Fibroblast of lung (primary cell): Measurements from ENCODE around the gene BCAR3. TPM values are rescaled to one million over a fixed set of nuclear protein-coding genes. Genes with fewer than 3 reads are reported as not detected.

ENCODE experiments used
- DNase-seq, 2 donors: peaks; one replicate each; pipeline versions ENCODE4 v3.0.0 to v3.0.0-alpha.2; 2010; ENCODE audit warnings: low read depth in 2 of 2
- H2AFZ ChIP-seq: 2 replicates; pipeline ENCODE4 v1.5.1; 2012; ENCODE audit warnings: low read length, control low read depth, inconsistent platforms
- H3K27ac ChIP-seq: 2 replicates; pipeline ENCODE4 v1.5.1; 2011; ENCODE audit warnings: low read length, control low read depth; ENCODE audit not compliant: insufficient read depth
- H3K27me3 ChIP-seq: 2 replicates; pipeline ENCODE4 v1.5.1; 2011; ENCODE audit warnings: mild to moderate bottlenecking, low read length; ENCODE audit not compliant: control insufficient read depth, insufficient read depth
- H3K36me3 ChIP-seq: 2 replicates; pipeline ENCODE4 v1.5.1; 2011; ENCODE audit warnings: low read length; ENCODE audit not compliant: control insufficient read depth, insufficient read depth
- H3K4me1 ChIP-seq: 2 replicates; pipeline ENCODE4 v1.5.1; 2011; ENCODE audit warnings: low read length; ENCODE audit not compliant: control insufficient read depth, insufficient read depth; ENCODE audit errors: extremely low read depth
- H3K4me2 ChIP-seq: 2 replicates; pipeline ENCODE4 v1.5.1; 2011; ENCODE audit warnings: low read length, control low read depth; ENCODE audit not compliant: insufficient read depth; ENCODE audit errors: extremely low read depth
- H3K4me3 ChIP-seq, 4 experiments: fragments of 200-600 bp in 1 of 4; sonication (generic) in 1 of 4; replicated peaks in 1 of 4; 2 replicates each; pipeline ENCODE4 v1.5.1; 2011 to 2016; ENCODE audit warnings: low read length in 4 of 4, low read depth in 3 of 4, mild to moderate bottlenecking in 3 of 4, control low read depth in 2 of 4, inconsistent platforms in 1 of 4, mixed read lengths in 1 of 4; ENCODE audit not compliant: insufficient read depth in 1 of 4; ENCODE audit errors: control extremely low read depth in 1 of 4
- H3K79me2 ChIP-seq: 2 replicates; pipeline ENCODE4 v1.5.1; 2012; ENCODE audit warnings: mild to moderate bottlenecking, low read length, inconsistent platforms; ENCODE audit not compliant: control insufficient read depth, insufficient read depth
- H3K9ac ChIP-seq: 2 replicates; pipeline ENCODE4 v1.5.1; 2011; ENCODE audit warnings: mild to moderate bottlenecking, low read length, control low read depth; ENCODE audit not compliant: insufficient read depth
- H3K9me3 ChIP-seq: 2 replicates; pipeline ENCODE4 v1.5.1; 2012; ENCODE audit warnings: low read depth, low read length; ENCODE audit not compliant: control insufficient read depth, insufficient read depth
- H4K20me1 ChIP-seq: 2 replicates; pipeline ENCODE4 v1.5.1; 2011; ENCODE audit warnings: low read length; ENCODE audit not compliant: control insufficient read depth, insufficient read depth; ENCODE audit errors: extremely low read depth
- EZH2 ChIP-seq: IDR thresholded peaks from 2 replicates; pipeline ENCODE4 v1.5.1; 2012; ENCODE audit warnings: low read length, control low read depth, mild to moderate bottlenecking; ENCODE audit errors: missing control alignments
- polyA plus RNA-seq, 2 donors: library from polyadenylated mRNA; depleted of rRNA in 1 of 2; stranded (reverse) in 1 of 2; unstranded in 1 of 2; fragments of >200 nt; gene quantifications; 2 replicates each; pipeline ENCODE4 v1.2.1, GENCODE V29; 2011 to 2012; ENCODE audit warnings: missing spikeins in 1 of 2
- total RNA-seq: library from RNA; depleted of rRNA; stranded (reverse); fragments of >200 nt; gene quantifications from 2 replicates; pipeline ENCODE4 v1.2.1, GENCODE V29; 2014
- TF ChIP-seq, protein P1 (sequence below), 2 donors: IDR thresholded peaks in 1 of 2; conservative IDR thresholded peaks in 1 of 2; 1 replicate in 1 of 2; 2 replicates in 1 of 2; pipeline ENCODE4 v1.5.1; 2011 to 2012; ENCODE audit warnings: low read length in 2 of 2, control low read depth in 1 of 2, inconsistent platforms in 1 of 2, low read depth in 1 of 2, mild to moderate bottlenecking in 1 of 2

BCAR3 gene
- total and polyA plus RNA-seq, 2 donors (not counting 1 experiment from before 2014, with no cell fraction given): 12.6 to 35.2 TPM

DNA sequence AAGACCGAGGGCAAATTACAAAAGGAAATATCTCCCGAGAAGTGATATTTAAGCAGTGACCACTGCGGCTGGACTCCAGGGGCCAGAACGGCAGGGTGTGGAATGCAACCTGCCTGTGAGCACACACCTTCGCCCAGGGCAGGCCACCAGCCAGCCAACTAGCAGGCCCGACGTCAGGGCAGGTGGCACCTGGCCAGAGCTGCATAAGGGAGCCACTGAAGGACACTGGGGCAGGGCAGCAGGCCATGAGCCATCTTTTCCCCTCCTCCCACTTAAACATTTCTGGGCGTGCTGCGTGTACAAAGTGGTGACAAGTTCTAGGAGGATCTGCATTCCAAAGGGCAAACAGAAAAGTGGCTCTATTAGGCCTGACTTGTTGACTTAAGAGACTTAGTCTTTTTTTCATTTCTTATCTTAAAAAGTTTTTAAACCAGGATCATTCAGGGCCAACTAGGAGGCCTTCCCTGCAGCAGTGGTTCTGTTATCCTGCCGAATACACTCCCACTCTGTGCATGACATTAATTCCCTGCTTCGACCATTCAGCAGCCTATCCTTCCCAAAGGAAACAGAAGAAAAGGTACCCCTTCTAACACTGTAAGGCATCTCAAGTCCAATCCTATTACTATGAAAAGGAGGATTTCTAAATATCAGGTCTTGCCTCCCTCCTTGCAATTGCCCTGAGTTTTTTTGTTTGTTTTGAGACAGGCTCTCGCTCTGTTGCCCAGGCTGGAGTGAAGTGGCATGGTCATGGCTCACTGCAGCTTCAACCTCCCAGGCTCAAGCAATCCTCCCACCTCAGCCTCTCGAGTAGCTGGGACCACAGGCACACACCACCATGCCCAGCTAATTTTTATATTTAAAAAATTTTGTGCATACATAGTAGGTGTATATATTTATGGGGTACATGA, 96.3 kb downstream of the BCAR3 start:
- Histone ChIP-seq H3K9ac (no peak overlapping the region), H3K9me3 (no peaks in the 10 kb centered on the region), H3K27ac (no peak overlapping the region), H3K36me3 (peaks cover 25% of the 10 kb centered on the region), H4K20me1 (no peaks in the 10 kb centered on the region), H3K4me2 (no peak overlapping the region), H3K4me3 (no peak overlapping the region), H2AFZ (no peak overlapping the region), H3K4me1 (peaks cover 8% of the 10 kb centered on the region), H3K79me2 (peaks cover 9% of the 10 kb centered on the region), H3K27me3 (no peaks in the 10 kb centered on the region)
- peak in 1 of 2 donors; percentile 50 for DNase-seq
- TF ChIP-seq, protein P1, sequence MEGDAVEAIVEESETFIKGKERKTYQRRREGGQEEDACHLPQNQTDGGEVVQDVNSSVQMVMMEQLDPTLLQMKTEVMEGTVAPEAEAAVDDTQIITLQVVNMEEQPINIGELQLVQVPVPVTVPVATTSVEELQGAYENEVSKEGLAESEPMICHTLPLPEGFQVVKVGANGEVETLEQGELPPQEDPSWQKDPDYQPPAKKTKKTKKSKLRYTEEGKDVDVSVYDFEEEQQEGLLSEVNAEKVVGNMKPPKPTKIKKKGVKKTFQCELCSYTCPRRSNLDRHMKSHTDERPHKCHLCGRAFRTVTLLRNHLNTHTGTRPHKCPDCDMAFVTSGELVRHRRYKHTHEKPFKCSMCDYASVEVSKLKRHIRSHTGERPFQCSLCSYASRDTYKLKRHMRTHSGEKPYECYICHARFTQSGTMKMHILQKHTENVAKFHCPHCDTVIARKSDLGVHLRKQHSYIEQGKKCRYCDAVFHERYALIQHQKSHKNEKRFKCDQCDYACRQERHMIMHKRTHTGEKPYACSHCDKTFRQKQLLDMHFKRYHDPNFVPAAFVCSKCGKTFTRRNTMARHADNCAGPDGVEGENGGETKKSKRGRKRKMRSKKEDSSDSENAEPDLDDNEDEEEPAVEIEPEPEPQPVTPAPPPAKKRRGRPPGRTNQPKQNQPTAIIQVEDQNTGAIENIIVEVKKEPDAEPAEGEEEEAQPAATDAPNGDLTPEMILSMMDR (conservative IDR thresholded peaks at IDR 0.05 in 1 of 2, IDR thresholded peaks at IDR 0.05 in 1 of 2; ENCODE audit: low read depth in 1 of 2, low read length in 2 of 2): no peak
- no peak for TF ChIP-seq EZH2

DNA sequence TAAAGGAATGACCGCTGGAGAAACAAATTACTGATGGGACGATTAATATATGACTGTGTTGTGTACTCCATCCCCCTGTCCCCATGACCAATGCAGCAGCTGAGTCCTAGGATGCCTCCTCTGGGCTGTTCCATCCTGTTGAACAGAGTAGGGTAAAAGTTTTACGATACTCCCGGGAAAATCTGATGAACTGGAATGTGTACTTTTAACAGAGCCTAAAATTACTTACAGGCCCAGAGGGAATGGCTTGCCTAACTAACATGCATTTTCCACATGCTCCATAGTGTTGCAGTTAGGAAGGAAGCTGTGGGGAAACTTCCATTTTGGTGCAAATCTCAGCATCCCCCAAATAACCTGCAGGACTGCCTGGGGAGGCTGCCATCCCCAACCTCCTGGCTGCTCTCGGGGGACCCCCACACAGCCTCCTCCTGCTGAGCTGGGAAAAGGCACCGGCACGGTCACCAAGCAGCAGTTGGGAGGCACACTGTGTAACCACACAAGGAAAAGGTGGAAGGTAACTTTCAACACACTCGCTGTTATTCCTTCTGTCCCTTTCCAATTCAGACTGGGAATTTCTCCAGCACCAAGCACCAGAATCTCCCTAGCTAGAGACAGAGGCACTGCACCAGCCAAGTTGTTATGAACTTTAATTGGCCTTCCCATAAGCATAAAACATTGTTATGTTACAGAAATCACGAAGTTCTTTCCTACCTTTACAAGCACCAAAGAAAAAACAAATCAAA, 97.2 kb downstream of the BCAR3 start:
- Histone ChIP-seq H4K20me1 (no peaks in the 10 kb centered on the region), H2AFZ (no peak overlapping the region), H3K36me3 (peaks cover 24% of the 10 kb centered on the region), H3K79me2 (peaks cover 9% of the 10 kb centered on the region), H3K27ac (no peak overlapping the region), H3K9me3 (no peaks in the 10 kb centered on the region), H3K27me3 (no peaks in the 10 kb centered on the region), H3K9ac (no peak overlapping the region), H3K4me2 (no peak overlapping the region), H3K4me3 (no peak overlapping the region), H3K4me1 (peaks cover 12% of the 10 kb centered on the region)
- DNase-seq: no peak
- TF ChIP-seq EZH2: no peak
- TF ChIP-seq, protein P1 (conservative IDR thresholded peaks at IDR 0.05 in 1 of 2, IDR thresholded peaks at IDR 0.05 in 1 of 2; ENCODE audit: low read depth in 1 of 2, low read length in 2 of 2): no peak
